GM08714 (cell line): ENCODE results near the gene CLCN4.

Experiments used
- H3K4me3 ChIP-seq: fragments of 200-500 bp; sonication (Bioruptor generic); 2 replicates; pipeline ENCODE4 v1.5.1; 2014; ENCODE audit warnings: mild to moderate bottlenecking, low read length, inconsistent platforms
- ZNF274 ChIP-seq: IDR thresholded peaks from 2 replicates; pipeline ENCODE4 v1.6.1; 2012; ENCODE audit warnings: mild to moderate bottlenecking, low read depth, low read length

CLCN4 gene

GRCh38 chrX:10242026-10242425 lies 85.3 kb downstream of the CLCN4 start:
- H3K4me3 ChIP-seq, result no peak overlapping the region
- TF ChIP-seq ZNF274, result no peak

- no peak overlapping the region for H3K4me3 ChIP-seq
- TF ChIP-seq ZNF274, result no peak
Observed at GRCh38 chrX:10243106-10243505, 86.3 kb downstream of the CLCN4 start.

GRCh38 chrX:10244915-10245622 lies 88.3 kb downstream of the CLCN4 start:
- no peak overlapping the region for H3K4me3 ChIP-seq
- TF ChIP-seq ZNF274, result no peak

GRCh38 chrX:10245886-10246285 lies 89.1 kb downstream of the CLCN4 start:
- no peak overlapping the region for H3K4me3 ChIP-seq
- no peak for TF ChIP-seq ZNF274

GRCh38 chrX:10246297-10246696 lies 89.5 kb downstream of the CLCN4 start:
- H3K4me3 ChIP-seq, result no peak overlapping the region
- no peak for TF ChIP-seq ZNF274

- no peak overlapping the region for H3K4me3 ChIP-seq
- TF ChIP-seq ZNF274, result no peak
Observed at GRCh38 chrX:10246846-10247245, 90.1 kb downstream of the CLCN4 start.

GRCh38 chrX:10254739-10255138 lies 98.0 kb downstream of the CLCN4 start:
- H3K4me3 ChIP-seq, result no peak overlapping the region
- TF ChIP-seq ZNF274, result no peak

- TF ChIP-seq ZNF274, result no peak
Observed at GRCh38 chrX:10259716-10260115, 102.9 kb downstream of the CLCN4 start.

GRCh38 chrX:10265775-10266174 lies 109.0 kb downstream of the CLCN4 start:
- no peak overlapping the region for H3K4me3 ChIP-seq
- TF ChIP-seq ZNF274, result no peak

More at GRCh38 chrX:10259716-10260115, 102.9 kb downstream of the CLCN4 start:
- no peak overlapping the region for H3K4me3 ChIP-seq

GRCh38 chrX:10278716-10279115 lies 121.9 kb downstream of the CLCN4 start:
- no peak for TF ChIP-seq ZNF274
- H3K4me3 ChIP-seq, result no peak overlapping the region

- TF ChIP-seq ZNF274, result no peak
- no peak overlapping the region for H3K4me3 ChIP-seq
Observed at GRCh38 chrX:10280071-10280470, 123.3 kb downstream of the CLCN4 start.

GRCh38 chrX:10282490-10282889 lies 125.7 kb downstream of the CLCN4 start:
- TF ChIP-seq ZNF274, result no peak
- no peak overlapping the region for H3K4me3 ChIP-seq

GRCh38 chrX:10286195-10286594 lies 129.4 kb downstream of the CLCN4 start:
- H3K4me3 ChIP-seq, result no peak overlapping the region
- TF ChIP-seq ZNF274, result no peak
